Naive thymus-derived CD8-positive, alpha-beta T cell (primary cell): ENCODE measurements around the gene SGSM2. TPM values are rescaled to one million over a fixed set of nuclear protein-coding genes. Genes with fewer than 3 reads are reported as not detected.

Experiments used
- ATAC-seq, 2 donors: fragments of 150-1000 bp; cut with Tn5 transposase in 1 of 2; sonication (Bioruptor Pico), chemical (Tn5 transposase) in 1 of 2; 1 replicate in 1 of 2; 2 replicates in 1 of 2; pipeline ENCODE4 v1.10.0; 2021; ENCODE audit warnings: mild to moderate bottlenecking in 2 of 2, moderate library complexity in 2 of 2
- POLR2A ChIA-PET: fragments of 350-600 bp; sonication (Branson Sonifier 250); formaldehyde crosslinking; loops from one replicate; lab custom pipeline; 2021; ENCODE audit warnings: antibody characterized with exemption; lab: Charles Lee
- DNase-seq, 10 donors: peaks; one replicate each; pipeline versions ENCODE4 v3.0.0 to v3.0.0-alpha.2; 2020 to 2022
- H3K27ac Mint-ChIP-seq, 10 donors: one replicate each; pipeline ENCODE4 v1.8.0; 2020 to 2022; ENCODE audit warnings: mild to moderate bottlenecking in 10 of 10, mixed read lengths in 10 of 10, moderate library complexity in 4 of 10, inconsistent platforms in 1 of 10
- H3K27me3 Mint-ChIP-seq, 5 donors: one replicate each; pipeline ENCODE4 v1.8.0; 2021 to 2022; ENCODE audit warnings: mixed read lengths in 5 of 5
- H3K36me3 Mint-ChIP-seq, 3 donors: one replicate each; pipeline ENCODE4 v1.8.0; 2020 to 2022; ENCODE audit warnings: mixed read lengths in 3 of 3, mild to moderate bottlenecking in 2 of 3, inconsistent platforms in 1 of 3
- H3K4me1 Mint-ChIP-seq, 4 donors: one replicate each; pipeline ENCODE4 v1.8.0; 2021 to 2022; ENCODE audit warnings: mixed read lengths in 4 of 4
- H3K4me3 Mint-ChIP-seq, 10 donors: one replicate each; pipeline ENCODE4 v1.8.0; 2020 to 2022; ENCODE audit warnings: mild to moderate bottlenecking in 10 of 10, mixed read lengths in 10 of 10, moderate library complexity in 6 of 10, inconsistent platforms in 1 of 10
- H3K9me3 Mint-ChIP-seq, 9 donors: one replicate each; pipeline ENCODE4 v1.8.0; 2020 to 2022; ENCODE audit warnings: mixed read lengths in 9 of 9, mild to moderate bottlenecking in 3 of 9, inconsistent platforms in 1 of 9, moderate library complexity in 1 of 9
- polyA plus RNA-seq, 3 donors: library from polyadenylated mRNA; unstranded; fragments of 300-500 nt; fragmentation: Illumina TruSeq; gene quantifications; one replicate each; pipeline ENCODE4 v1.2.3, GENCODE V29; 2021
- total RNA-seq, 8 experiments: library from RNA in 2 of 8; stranded (reverse) in 2 of 8; gene quantifications; one replicate each; pipeline ENCODE4 v1.2.3 and lab custom pipeline; 2021 to 2026

Gene SGSM2
- total and polyA plus RNA-seq, 5 experiments from 2014 or later, result 12.1 to 179 (median 22.6) TPM

GRCh38 chr17:2372180-2372579 is 34.9 kb downstream of the SGSM2 start:
- H3K36me3 Mint-ChIP-seq, result peaks cover 0 to 37% (median 0%) of the 10 kb centered on the region in 3 donors

GRCh38 chr17:2372681-2373080 is 35.4 kb downstream of the SGSM2 start:
- DNase-seq (no peak), ATAC-seq (no peak)
- Mint-ChIP-seq H3K9me3 (no peaks in the 10 kb centered on the region), H3K4me1 (no peaks in the 10 kb centered on the region), H3K27me3 (no peaks in the 10 kb centered on the region), H3K27ac (no peak overlapping the region), H3K36me3 (peaks cover 0 to 41% (median 0%) of the 10 kb centered on the region in 3 donors), H3K4me3 (no peak overlapping the region)
- POLR2A ChIA-PET, result interaction anchor here (0.6 kb wide), 1 partner anchor 319 kb away, joined by 5 read pairs; no protein-coding TSS in a partner anchor

More at GRCh38 chr17:2372180-2372579, 34.9 kb downstream of the SGSM2 start:
- Mint-ChIP-seq H3K27ac (no peak overlapping the region), H3K9me3 (no peaks in the 10 kb centered on the region), H3K4me3 (no peak overlapping the region), H3K4me1 (no peaks in the 10 kb centered on the region), H3K27me3 (no peaks in the 10 kb centered on the region)
- DNase-seq, result no peak
- POLR2A ChIA-PET, result interaction anchor here (0.6 kb wide), 1 partner anchor 319 kb away, joined by 5 read pairs; no protein-coding TSS in a partner anchor
- no peak for ATAC-seq

- no peaks in the 10 kb centered on the region for H3K9me3 Mint-ChIP-seq
- H3K27me3 Mint-ChIP-seq, result no peaks in the 10 kb centered on the region
- peaks cover 0 to 45% (median 0%) of the 10 kb centered on the region in 3 donors for H3K36me3 Mint-ChIP-seq
- POLR2A ChIA-PET, result no interaction called here
- H3K27ac Mint-ChIP-seq, result no peak overlapping the region
- no peak overlapping the region for H3K4me3 Mint-ChIP-seq
- no peak for ATAC-seq
- DNase-seq, result no peak
- no peaks in the 10 kb centered on the region for H3K4me1 Mint-ChIP-seq
These were observed 35.9 kb downstream of the SGSM2 start for GRCh38 chr17:2373179-2373578.

- Mint-ChIP-seq H3K27ac (peak overlapping the region in 5 of 10 donors; percentile 4 to 71 (median 65)), H3K27me3 (no peaks in the 10 kb centered on the region), H3K4me1 (no peaks in the 10 kb centered on the region), H3K9me3 (no peaks in the 10 kb centered on the region), H3K4me3 (no peak overlapping the region), H3K36me3 (peaks cover 0 to 50% (median 0%) of the 10 kb centered on the region in 3 donors)
- POLR2A ChIA-PET, result no interaction called here
- ATAC-seq, result no peak
- no peak for DNase-seq
These were observed 37.4 kb downstream of the SGSM2 start for GRCh38 chr17:2374549-2375285.

GRCh38 chr17:2375406-2375805 is 38.1 kb downstream of the SGSM2 start:
- peaks cover 0 to 49% (median 0%) of the 10 kb centered on the region in 3 donors for H3K36me3 Mint-ChIP-seq
- H3K27me3 Mint-ChIP-seq, result no peaks in the 10 kb centered on the region
- DNase-seq (no peak), ATAC-seq (no peak)
- H3K4me3 Mint-ChIP-seq, result no peak overlapping the region
- POLR2A ChIA-PET, result no interaction called here
- peak overlapping the region in 1 of 10 donors; percentile 16 for H3K27ac Mint-ChIP-seq
- no peaks in the 10 kb centered on the region for H3K4me1 Mint-ChIP-seq
- no peaks in the 10 kb centered on the region for H3K9me3 Mint-ChIP-seq

GRCh38 chr17:2376107-2376506 is 38.8 kb downstream of the SGSM2 start:
- Mint-ChIP-seq H3K27me3 (no peaks in the 10 kb centered on the region), H3K4me3 (no peak overlapping the region), H3K9me3 (no peaks in the 10 kb centered on the region), H3K27ac (peak overlapping the region in 2 of 10 donors; percentile 33 to 34), H3K36me3 (peaks cover 0 to 52% (median 0%) of the 10 kb centered on the region in 3 donors), H3K4me1 (no peaks in the 10 kb centered on the region)
- POLR2A ChIA-PET, result no interaction called here
- DNase-seq (no peak), ATAC-seq (no peak)

GRCh38 chr17:2377659-2378058 is 40.4 kb downstream of the SGSM2 start:
- Mint-ChIP-seq H3K27ac (peak overlapping the region in 2 of 10 donors; percentile 68 to 75), H3K27me3 (no peaks in the 10 kb centered on the region), H3K36me3 (peaks cover 0 to 46% (median 0%) of the 10 kb centered on the region in 3 donors), H3K4me1 (peaks cover 0 to 2% (median under 1%) of the 10 kb centered on the region in 4 donors), H3K9me3 (no peaks in the 10 kb centered on the region), H3K4me3 (no peak overlapping the region)
- DNase-seq (no peak), ATAC-seq (no peak)
- POLR2A ChIA-PET, result no interaction called here

- ATAC-seq, result no peak
- DNase-seq, result no peak
- POLR2A ChIA-PET, result interaction anchor here (0.7 kb wide), 1 partner anchor 10 kb away, joined by 3 read pairs; no protein-coding TSS in a partner anchor
- Mint-ChIP-seq H3K36me3 (peaks cover 0 to 40% (median 0%) of the 10 kb centered on the region in 3 donors), H3K4me1 (peaks cover 0 to 4% (median 2%) of the 10 kb centered on the region in 4 donors), H3K27ac (peak overlapping the region in 1 of 10 donors; percentile 14), H3K9me3 (no peaks in the 10 kb centered on the region), H3K4me3 (no peak overlapping the region), H3K27me3 (no peaks in the 10 kb centered on the region)
These were observed 41.6 kb downstream of the SGSM2 start for GRCh38 chr17:2378905-2379304.

GRCh38 chr17:2379489-2380225 is 42.4 kb downstream of the SGSM2 start:
- POLR2A ChIA-PET, result interaction anchor here (0.7 to 5.7 kb wide), 2 partner anchors 11 to 36 kb away, joined by 3 to 56 read pairs; no protein-coding TSS in a partner anchor
- Mint-ChIP-seq H3K4me1 (peaks cover 0 to 4% (median 2%) of the 10 kb centered on the region in 4 donors), H3K36me3 (peaks cover 0 to 36% (median 0%) of the 10 kb centered on the region in 3 donors)

GRCh38 chr17:2380226-2380922 is 43.1 kb downstream of the SGSM2 start:
- Mint-ChIP-seq H3K4me1 (peaks cover 0 to 4% (median 2%) of the 10 kb centered on the region in 4 donors), H3K27me3 (no peaks in the 10 kb centered on the region), H3K9me3 (no peaks in the 10 kb centered on the region), H3K27ac (no peak overlapping the region), H3K4me3 (no peak overlapping the region), H3K36me3 (peaks cover 0 to 30% (median 0%) of the 10 kb centered on the region in 3 donors)
- POLR2A ChIA-PET, result interaction anchor here (0.9 to 5.7 kb wide), 3 partner anchors 12 to 44 kb away, joined by 3 to 56 read pairs (median 27); partner anchors contain the start of gene TSR1
- DNase-seq (no peak), ATAC-seq (no peak)

More at GRCh38 chr17:2379489-2380225, 42.4 kb downstream of the SGSM2 start:
- no peak overlapping the region for H3K4me3 Mint-ChIP-seq
- ATAC-seq (no peak), DNase-seq (no peak)
- no peaks in the 10 kb centered on the region for H3K9me3 Mint-ChIP-seq
- no peaks in the 10 kb centered on the region for H3K27me3 Mint-ChIP-seq
- peak overlapping the region in 1 of 10 donors; percentile 14 for H3K27ac Mint-ChIP-seq

- POLR2A ChIA-PET, result interaction anchor here (0.9 to 5.7 kb wide), 5 partner anchors 11 to 45 kb away, joined by 3 to 56 read pairs (median 5); partner anchors contain the start of gene TSR1
These were observed 43.8 kb downstream of the SGSM2 start for GRCh38 chr17:2380950-2381649.

More at GRCh38 chr17:2380950-2381649, 43.8 kb downstream of the SGSM2 start:
- Mint-ChIP-seq H3K27me3 (no peaks in the 10 kb centered on the region), H3K4me1 (peaks cover 0 to 4% (median 2%) of the 10 kb centered on the region in 4 donors), H3K27ac (peak overlapping the region in 1 of 10 donors; percentile 13), H3K9me3 (no peaks in the 10 kb centered on the region), H3K36me3 (peaks cover 0 to 30% (median 0%) of the 10 kb centered on the region in 3 donors), H3K4me3 (no peak overlapping the region)
- no peak for ATAC-seq
- no peak for DNase-seq
